Right atrium auricular region (tissue), 2 donors: Measurements from ENCODE around the gene SAMD4A. TPM values are rescaled to one million over a fixed set of nuclear protein-coding genes. Genes with fewer than 3 reads are reported as not detected.

ENCODE experiments used
- DNase-seq: peaks from one replicate; pipeline ENCODE4 v3.0.0-alpha.2; 2019; ENCODE audit warnings: low spot score
- H3K27ac ChIP-seq, 2 donors: fragments of 200-600 bp; sonication (generic); 1 replicate in 1 of 2; 2 replicates in 1 of 2; pipeline ENCODE4 v1.5.1; 2016 to 2019
- H3K27me3 ChIP-seq, 2 donors: fragments of 200-600 bp; sonication (generic); one replicate each; pipeline versions ENCODE4 v1.5.1 to v1.6.0; 2017 to 2019
- H3K36me3 ChIP-seq: fragments of 200-600 bp; sonication (generic); one replicate; pipeline ENCODE4 v1.5.1; 2016
- H3K4me1 ChIP-seq, 2 donors: fragments of 200-600 bp; sonication (generic); one replicate each; pipeline versions ENCODE4 v1.5.1 to v1.6.0; 2017 to 2019
- H3K4me3 ChIP-seq, 2 donors: fragments of 200-600 bp; sonication (generic); 1 replicate in 1 of 2; 2 replicates in 1 of 2; pipeline ENCODE4 v1.5.1; 2017 to 2019; ENCODE audit warnings: mild to moderate bottlenecking in 1 of 2, moderate library complexity in 1 of 2
- H3K9me3 ChIP-seq, 2 donors: fragments of 200-600 bp; sonication (generic); one replicate each; pipeline ENCODE4 v1.5.1; 2019
- total RNA-seq, 2 donors: library from RNA; depleted of rRNA; stranded (reverse); fragments of >200 nt; gene quantifications; one replicate each; pipeline ENCODE4 v1.1.0, GENCODE V29; 2016
- TF ChIP-seq, protein P1 (sequence below), 2 donors: fragments of 200-600 bp; sonication (generic); IDR thresholded peaks; one replicate each; pipeline ENCODE4 v1.5.1; 2019; ENCODE audit warnings: antibody characterized with exemption in 2 of 2

SAMD4A gene
- total RNA-seq, 2 donors from 2014 or later = 74.5 to 102 TPM

DNA sequence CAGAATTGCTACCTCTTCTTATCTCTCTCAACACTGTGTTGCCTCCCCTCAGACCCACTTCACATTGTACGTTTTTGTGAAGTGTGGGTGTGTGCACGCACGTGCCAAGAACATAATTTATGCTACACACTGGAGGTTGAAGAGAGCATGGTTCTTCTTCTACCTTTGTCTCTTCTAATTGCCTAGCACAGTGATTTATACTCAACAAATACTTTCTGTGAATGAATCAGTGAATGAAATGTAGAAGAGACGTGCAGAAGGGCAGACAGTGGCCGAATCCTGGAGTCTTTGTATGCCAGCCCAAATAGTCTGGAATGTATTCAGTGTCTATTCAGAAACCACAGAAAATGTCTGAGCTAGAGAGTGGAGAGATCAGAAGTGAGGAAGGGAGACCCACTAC, 4.6 kb upstream of the SAMD4A start:
- TF ChIP-seq, protein P1, sequence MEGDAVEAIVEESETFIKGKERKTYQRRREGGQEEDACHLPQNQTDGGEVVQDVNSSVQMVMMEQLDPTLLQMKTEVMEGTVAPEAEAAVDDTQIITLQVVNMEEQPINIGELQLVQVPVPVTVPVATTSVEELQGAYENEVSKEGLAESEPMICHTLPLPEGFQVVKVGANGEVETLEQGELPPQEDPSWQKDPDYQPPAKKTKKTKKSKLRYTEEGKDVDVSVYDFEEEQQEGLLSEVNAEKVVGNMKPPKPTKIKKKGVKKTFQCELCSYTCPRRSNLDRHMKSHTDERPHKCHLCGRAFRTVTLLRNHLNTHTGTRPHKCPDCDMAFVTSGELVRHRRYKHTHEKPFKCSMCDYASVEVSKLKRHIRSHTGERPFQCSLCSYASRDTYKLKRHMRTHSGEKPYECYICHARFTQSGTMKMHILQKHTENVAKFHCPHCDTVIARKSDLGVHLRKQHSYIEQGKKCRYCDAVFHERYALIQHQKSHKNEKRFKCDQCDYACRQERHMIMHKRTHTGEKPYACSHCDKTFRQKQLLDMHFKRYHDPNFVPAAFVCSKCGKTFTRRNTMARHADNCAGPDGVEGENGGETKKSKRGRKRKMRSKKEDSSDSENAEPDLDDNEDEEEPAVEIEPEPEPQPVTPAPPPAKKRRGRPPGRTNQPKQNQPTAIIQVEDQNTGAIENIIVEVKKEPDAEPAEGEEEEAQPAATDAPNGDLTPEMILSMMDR (IDR thresholded peaks at IDR 0.05) = no peak
- Histone ChIP-seq H3K27me3 (no peaks in the 10 kb centered on the region), H3K27ac (no peak overlapping the region)

DNA sequence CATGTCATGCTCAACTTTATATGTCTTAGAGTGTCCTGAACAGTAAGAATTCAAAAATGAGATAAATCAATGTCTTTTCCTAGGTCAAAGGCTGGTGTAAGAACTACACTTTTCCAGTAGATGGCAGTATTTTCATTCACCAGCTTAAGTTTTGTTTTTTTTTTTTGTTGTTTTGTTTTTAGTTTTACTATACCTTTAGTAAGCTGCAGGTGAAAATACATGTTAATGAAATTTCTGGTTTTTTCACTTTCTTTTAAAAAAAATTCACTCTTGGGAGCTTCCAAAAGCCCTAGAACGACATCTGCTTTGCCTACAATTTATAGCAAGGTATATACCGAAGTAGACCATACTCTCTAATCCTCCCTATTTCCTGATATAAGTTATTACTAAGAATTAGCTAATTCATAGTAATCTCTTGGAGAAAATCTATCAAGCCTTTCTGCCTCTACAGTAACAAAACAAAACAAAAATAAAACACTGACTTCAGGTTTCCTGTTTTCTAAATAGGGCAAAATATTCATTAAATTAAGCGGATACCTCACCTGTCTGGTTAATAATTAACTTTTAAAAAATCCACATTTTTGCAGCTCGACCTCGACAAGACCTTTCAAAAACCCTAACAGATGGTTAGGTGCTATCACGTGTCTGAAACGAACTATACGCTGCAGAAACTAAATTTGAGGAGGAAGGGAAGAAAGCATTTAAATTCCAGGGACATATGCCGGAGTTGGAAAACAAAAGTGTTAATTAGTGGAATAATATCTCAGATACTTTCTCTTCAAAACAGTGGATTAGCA, 2.7 kb upstream of the SAMD4A start:
- Histone ChIP-seq H3K4me1 (peaks cover 0 to 27% of the 10 kb centered on the region in 2 donors), H3K9me3 (no peaks in the 10 kb centered on the region)
- TF ChIP-seq, protein P1 (IDR thresholded peaks at IDR 0.05) = peak; percentile 89 to 92

More for the DNA sequence above, 4.6 kb upstream of the SAMD4A start:
- Histone ChIP-seq H3K36me3 (no peaks in the 10 kb centered on the region), H3K9me3 (no peaks in the 10 kb centered on the region), H3K4me1 (peaks cover 0 to 12% of the 10 kb centered on the region in 2 donors), H3K4me3 (no peak overlapping the region)
- DNase-seq = no peak

DNA sequence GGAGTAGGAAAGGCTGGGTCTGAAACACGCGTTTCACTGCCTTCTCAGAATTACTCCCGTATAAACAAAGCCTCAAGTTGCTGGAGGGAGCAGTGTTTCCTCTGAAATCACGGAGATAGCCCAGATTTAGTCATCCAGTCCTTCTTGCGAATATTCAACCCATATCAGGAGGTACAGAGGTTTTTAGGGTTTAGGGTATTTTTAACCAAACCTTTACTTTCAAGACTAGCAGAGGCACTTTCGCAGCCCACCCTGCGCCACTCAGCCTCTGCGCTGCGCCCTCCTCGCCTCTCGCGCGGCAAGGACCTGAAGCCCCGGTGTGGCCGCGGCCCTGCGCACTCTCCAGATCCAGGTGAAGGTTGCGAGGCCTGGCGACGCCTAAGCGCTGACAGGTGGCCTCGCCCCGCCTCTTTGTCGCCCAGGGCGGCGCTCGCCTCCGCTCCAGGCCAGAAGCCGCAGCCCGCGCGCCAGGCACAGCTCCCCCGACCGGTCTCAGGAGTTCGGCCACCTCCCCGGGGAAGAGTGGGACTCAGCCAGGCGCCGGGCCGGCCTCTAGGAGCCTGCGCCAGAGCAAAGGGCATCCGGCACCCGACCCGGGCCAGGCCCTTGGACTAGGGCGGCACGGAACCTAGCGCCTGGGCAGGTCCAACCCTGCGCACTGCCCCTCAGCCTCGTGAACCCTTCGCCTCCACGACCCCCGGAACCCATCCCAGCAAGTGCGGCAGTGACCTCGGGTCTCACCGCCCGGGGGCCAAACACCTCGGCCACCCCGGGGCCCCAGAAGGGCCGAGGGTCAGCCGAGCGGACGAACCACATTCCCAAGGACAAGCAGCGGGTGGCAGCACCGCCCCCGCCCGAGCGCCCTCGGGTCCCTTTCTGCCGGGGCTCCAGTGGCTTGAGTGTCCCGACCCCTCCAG, 1.8 kb upstream of the SAMD4A start:
- TF ChIP-seq, protein P1 (IDR thresholded peaks at IDR 0.05) = peak in 1 of 2 donors; percentile 59
- Histone ChIP-seq H3K36me3 (peaks cover 14% of the 10 kb centered on the region), H3K4me3 (peak overlapping the region; percentile 72 to 76), H3K4me1 (peaks cover 0 to 35% of the 10 kb centered on the region in 2 donors), H3K27ac (peak overlapping the region; percentile 99), H3K9me3 (no peaks in the 10 kb centered on the region), H3K27me3 (no peaks in the 10 kb centered on the region)
- DNase-seq = peak; percentile 79

More for the DNA sequence above, 2.7 kb upstream of the SAMD4A start:
- no peaks in the 10 kb centered on the region for H3K27me3 ChIP-seq
- peak overlapping the region; percentile 99 for H3K27ac ChIP-seq
- peaks cover 14% of the 10 kb centered on the region for H3K36me3 ChIP-seq
- H3K4me3 ChIP-seq = peak overlapping the region; percentile 72 to 76
- no peak for DNase-seq

DNA sequence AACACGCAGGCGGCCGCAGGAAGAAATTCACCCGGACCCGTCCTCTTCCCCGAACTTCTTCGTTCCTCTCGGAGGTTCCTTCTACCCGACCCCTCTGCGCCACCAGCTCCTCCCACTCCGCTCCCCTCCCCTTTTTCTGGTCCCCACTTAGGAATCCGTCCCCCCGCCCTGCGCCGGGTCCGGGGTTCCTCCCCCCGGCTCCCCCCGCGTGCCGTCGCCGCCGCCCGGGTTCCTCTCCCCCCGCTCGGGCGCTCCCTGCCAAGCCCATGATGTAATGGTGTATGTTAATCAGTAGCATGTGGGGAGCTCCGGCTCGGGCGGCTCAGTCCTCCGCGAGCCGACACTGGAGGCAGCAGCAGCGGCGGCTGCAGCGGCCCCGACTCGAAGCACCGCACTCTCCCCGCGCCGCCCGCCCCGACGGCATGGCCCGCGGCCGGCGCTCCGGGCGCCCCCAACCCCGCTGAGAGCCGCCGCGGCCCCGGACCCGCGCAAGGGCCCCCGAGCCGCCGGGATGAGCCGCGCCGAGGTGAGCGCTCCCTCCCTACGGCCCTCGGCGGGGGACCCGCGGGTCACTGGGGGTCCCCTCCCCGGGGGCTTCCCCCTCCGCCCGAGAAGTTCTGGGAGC, 1.0 kb upstream of the SAMD4A start:
- peak overlapping the region; percentile 72 to 76 for H3K4me3 ChIP-seq
- no peaks in the 10 kb centered on the region for H3K9me3 ChIP-seq
- peak; percentile 98 for DNase-seq
- H3K36me3 ChIP-seq = peaks cover 14% of the 10 kb centered on the region
- peak overlapping the region; percentile 99 for H3K27ac ChIP-seq
- TF ChIP-seq, protein P1 (IDR thresholded peaks at IDR 0.05) = no peak
- peaks cover 0 to 43% of the 10 kb centered on the region in 2 donors for H3K4me1 ChIP-seq
- no peaks in the 10 kb centered on the region for H3K27me3 ChIP-seq

DNA sequence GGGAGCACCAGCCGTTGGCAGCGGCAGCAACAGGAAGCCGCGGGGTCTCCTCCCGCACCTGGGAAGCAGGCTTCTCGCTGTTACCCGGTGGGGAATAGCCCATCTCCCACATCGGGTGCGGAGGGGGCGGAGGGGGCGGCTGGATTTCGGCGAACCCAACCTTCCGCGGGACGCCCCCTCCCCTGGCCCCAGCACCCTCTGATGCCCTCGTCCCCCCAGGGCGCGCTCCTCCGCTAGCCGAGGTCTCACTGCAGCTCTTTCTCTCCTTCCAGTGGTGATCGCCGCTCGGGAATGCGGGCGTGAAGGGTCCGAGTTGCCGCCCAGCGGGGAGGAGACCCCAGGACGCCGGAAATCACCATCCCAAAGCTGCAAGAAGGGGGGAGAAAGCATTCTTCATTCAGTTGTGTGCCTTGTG, 303 bp downstream of the SAMD4A start:
- TF ChIP-seq, protein P1 (IDR thresholded peaks at IDR 0.05) = no peak
- H3K9me3 ChIP-seq = peaks cover 0 to under 1% of the 10 kb centered on the region in 2 donors
- peaks cover 14% of the 10 kb centered on the region for H3K36me3 ChIP-seq
- H3K27me3 ChIP-seq = no peaks in the 10 kb centered on the region
- H3K4me3 ChIP-seq = peak overlapping the region; percentile 72 to 76
- peaks cover 0 to 45% of the 10 kb centered on the region in 2 donors for H3K4me1 ChIP-seq
- DNase-seq = no peak
- H3K27ac ChIP-seq = peak overlapping the region; percentile 99
